EH (cell line): ENCODE measurements around the gene FURIN.
"Not testable (repeated sequence)": the region's sequence is repeated elsewhere in the genome, so short reads cannot be mapped to it uniquely, and the experiment has no call there.

Source experiments
- DNase-seq: peaks from one replicate; pipeline ENCODE4 v3.0.0-alpha.2; 2015; ENCODE audit warnings: low read depth

Gene FURIN

DNA sequence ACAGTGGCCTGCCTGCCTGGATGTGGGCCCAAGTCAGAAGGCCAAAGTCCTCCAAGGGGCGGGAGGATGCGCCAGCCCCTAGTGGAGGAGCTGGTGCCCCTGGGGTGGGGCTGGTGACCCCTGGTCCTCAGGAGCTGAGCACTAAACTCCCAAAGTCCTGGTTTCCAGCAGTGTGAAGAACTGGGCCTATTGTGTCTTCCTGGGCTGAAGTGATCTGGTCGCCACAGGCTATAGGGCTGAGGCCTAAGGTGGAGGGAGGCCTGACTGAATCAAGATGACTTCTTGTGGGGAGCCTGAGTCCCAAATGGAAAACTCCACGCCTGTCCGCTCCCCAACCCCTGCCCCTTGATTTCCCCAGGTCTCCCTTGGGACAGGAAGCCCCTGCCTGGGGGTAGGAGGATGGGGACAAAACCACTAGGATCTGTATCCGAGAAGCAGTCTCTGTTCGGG, 15.2 kb downstream of the FURIN start:
- DNase-seq = peak; percentile 20

DNA sequence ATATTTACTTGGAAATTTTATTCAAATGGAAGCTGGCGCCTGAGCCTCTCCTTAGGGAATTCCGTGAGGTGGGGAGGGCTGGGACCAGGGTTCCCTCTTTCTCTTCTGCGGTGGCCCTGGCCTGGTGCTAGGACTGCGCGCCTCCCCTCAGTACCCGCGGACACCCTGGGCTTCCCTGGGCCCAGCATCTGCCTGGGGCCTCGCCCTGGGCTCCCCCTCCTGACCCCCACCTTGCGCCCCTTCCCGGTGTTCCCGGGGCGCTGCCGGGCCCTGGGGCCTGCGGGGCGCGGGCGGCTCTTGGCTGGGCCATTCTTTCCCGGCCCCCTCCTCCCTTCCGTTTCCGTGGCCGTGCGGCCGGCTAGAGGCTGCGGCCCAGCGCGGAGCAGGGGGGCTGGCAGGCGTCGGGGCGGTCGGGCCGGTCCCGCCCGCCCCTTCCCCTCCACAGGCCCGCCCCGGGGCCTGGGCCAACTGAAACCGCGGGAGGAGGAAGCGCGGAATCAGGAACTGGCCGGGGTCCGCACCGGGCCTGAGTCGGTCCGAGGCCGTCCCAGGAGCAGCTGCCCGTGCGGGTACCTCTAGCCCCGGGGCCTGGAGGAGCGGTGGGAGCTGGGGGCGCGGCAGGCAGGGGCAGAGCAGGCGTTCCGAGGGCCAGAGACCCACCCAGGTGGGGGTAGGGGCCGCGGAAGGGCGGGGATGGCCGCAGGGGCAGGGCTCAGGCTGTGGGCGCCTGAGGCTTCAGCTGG, 15.8 kb downstream of the FURIN start, which contains the start of gene FES:
TSS of gene FES (plus strand) at position 529 of the 743 bp plus-strand sequence. CDS start 542 bp downstream, outside the sequence.
- peak; percentile 72 for DNase-seq

DNA sequence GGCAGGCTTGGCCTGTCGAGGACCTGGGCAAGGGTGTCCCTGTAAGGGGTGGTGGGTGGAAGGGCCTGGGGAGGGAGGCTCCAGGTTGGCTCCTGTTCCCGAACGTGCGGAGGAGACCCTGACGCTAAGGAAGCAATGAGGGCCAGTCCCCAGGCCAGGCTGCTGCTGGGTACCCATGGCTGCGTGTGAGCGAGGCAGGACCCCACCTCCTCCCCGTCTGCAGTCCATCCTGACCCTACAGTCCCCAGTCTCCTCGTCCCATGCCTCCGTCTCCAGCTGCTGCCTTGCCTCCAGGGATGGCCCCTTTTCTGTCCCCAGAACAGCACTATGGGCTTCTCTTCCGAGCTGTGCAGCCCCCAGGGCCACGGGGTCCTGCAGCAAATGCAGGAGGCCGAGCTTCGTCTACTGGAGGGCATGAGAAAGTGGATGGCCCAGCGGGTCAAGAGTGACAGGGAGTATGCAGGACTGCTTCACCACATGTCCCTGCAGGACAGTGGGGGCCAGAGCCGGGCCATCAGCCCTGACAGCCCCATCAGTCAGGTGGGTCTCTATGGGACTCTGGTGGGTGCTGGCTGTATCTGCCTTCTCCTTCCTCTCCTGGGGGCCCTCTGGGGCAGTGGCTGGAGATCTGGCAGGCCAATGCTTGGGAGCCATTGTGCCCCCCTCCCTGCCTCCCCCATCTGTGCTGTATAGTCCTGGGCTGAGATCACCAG, 16.5 kb downstream of the FURIN start:
- peak; percentile 4 for DNase-seq

DNA sequence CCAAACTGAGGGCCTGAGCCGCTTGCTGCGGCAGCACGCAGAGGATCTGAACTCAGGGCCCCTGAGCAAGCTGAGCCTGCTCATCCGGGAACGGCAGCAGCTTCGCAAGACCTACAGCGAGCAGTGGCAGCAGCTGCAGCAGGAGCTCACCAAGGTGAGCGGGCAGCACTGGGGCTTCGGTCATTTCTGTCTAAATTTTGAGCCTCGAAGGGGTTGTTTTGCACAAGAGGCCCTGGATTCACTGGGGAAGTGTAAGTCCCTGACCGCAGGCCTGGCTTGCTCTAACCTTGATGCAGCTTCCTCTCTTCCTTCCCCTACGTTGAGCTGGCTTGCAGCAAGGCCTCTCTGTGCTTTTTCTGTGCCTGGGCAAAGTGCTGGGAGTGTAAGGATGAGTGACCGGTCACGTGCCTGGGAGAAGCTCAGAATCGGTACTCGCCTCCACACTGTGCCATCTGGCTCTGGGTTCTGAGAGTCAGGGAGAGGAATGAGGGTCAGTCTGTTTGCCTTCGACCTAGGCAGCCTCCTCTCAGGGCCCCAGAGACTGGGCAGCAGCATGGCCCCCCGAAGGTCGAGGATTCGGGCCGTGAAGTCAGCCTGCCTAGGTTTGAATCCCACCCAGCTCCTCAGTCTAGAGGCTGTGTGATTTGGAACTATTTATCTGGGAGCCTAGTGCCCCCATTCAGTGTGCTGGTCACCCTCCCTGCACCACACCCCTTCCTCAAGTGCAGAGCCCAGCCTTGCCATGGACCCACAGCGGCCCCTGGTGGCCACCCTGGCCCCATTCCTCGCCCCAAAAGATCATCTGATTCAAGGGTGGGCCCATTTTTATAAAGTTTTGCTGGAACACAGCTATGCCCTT, 17.3 kb downstream of the FURIN start:
- peak; percentile 65 for DNase-seq

DNA sequence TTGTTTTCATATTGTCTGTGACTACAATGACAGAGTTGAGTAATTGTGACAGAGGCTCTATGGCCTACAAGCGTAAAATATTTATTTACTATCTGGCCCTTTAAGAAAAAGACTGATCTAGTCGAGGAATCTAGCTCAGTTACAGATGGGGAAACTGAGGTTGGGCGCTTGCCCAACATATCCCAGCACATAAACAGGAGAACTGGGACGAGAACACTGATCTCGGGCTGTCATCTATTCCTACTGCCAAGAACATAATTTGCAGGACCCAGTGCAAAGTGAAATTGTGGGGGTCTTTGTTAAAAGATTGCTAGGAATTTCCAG, 17.9 kb downstream of the FURIN start:
- DNase-seq = no peak

DNA sequence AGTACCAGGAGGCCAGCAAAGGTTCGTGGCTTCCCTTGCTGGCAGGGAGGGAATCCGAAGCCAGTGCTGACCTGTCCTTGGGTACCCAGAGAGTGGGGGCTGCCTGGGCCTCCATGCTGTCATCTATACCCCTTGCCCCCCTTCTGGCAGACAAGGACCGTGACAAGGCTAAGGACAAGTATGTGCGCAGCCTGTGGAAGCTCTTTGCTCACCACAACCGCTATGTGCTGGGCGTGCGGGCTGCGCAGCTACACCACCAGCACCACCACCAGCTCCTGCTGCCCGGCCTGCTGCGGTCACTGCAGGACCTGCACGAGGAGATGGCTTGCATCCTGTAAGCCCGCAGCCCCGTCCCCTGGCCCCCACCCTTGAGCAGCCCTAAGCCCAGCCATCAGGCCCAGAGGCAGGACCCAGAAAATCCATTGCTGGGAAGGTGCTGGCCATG, 18.7 kb downstream of the FURIN start:
- DNase-seq = no peak

DNA sequence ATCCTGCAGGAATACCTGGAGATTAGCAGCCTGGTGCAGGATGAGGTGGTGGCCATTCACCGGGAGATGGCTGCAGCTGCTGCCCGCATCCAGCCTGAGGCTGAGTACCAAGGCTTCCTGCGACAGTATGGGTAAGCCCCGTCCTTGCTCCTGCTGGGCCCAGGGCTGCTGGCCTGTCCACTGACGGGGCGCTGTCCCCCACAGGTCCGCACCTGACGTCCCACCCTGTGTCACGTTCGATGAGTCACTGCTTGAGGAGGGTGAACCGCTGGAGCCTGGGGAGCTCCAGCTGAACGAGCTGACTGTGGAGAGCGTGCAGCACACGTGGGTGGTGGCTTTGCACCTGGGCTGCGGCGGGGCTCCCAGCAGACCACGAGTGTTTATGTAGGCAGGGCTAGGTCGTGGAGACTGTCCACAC, 20.9 kb downstream of the FURIN start:
- no peak for DNase-seq

DNA sequence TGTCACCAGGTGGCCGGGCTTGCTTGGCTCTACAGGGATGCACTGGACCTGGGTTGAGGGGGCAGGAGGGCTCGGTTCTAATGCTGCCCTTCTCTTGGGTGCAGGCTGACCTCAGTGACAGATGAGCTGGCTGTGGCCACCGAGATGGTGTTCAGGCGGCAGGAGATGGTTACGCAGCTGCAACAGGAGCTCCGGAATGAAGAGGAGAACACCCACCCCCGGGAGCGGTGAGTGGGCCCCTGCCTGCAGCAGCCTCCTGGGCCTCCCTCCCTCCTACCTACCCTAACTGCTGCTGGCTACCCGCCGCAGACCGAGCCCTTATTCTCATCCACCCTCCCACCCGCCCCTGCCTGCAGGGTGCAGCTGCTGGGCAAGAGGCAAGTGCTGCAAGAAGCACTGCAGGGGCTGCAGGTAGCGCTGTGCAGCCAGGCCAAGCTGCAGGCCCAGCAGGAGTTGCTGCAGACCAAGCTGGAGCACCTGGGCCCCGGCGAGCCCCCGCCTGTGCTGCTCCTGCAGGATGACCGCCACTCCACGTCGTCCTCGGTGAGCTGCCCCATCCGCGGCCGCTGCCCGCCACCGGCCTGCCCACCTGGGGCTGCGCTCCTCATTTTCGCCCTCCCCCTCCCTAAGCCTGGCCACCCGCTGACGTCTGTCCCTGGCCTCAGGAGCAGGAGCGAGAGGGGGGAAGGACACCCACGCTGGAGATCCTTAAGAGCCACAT, 21.5 kb downstream of the FURIN start:
- DNase-seq = no peak

DNA sequence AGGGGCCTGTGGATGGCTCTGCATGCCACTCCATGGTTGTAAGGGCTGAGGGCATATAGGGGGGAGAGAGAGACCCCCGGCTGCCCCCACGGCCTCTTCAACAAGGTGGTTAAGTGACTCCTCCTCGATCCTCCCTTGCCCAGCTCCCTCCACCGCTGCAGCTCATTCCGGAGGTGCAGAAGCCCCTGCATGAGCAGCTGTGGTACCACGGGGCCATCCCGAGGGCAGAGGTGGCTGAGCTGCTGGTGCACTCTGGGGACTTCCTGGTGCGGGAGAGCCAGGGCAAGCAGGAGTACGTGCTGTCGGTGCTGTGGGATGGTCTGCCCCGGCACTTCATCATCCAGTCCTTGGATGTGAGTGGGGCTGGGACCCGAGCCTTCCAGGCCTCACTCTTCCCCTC, 22.5 kb downstream of the FURIN start:
- no peak for DNase-seq

DNA sequence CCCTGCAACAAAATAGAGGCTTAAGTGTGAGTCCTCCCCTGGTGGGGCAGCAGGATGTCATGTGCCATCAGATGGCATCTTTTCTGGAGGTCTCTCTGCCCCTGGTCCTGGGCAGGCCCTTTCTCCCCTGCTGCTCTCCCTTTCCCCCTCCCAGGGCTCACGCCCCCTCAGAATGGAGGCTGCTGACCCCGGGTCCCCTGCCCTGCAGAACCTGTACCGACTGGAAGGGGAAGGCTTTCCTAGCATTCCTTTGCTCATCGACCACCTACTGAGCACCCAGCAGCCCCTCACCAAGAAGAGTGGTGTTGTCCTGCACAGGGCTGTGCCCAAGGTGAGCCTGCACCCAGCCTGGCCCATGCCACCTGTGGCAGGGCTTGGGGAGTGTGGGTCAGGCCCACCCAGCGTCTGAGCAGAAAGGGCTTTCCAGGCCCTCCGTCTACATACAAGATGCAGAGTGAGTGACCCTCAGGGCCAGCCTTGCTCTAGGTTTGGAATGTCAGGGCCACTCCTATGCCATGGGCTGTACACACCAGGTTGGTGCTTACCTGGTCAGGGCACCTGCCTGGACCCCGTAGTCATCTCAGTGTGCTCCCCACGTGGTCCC, 23.1 kb downstream of the FURIN start:
- DNase-seq = no peak

DNA sequence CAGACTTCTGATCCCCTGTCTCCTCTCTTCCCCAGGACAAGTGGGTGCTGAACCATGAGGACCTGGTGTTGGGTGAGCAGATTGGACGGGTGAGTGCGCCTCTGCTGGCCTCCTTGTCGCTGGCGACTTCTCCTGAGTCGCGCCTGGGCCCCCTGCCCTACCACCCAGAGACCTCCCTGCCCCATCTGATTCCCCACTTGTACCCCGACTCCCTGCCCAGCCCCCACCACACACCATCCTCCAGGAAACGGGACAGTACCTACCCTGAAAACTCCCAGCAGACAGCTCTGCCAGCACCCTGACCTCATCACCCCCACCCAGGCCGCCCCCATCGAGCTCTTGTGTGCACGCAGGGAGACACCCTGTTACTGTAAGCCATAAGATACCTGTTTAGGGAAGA, 23.6 kb downstream of the FURIN start:
- no peak for DNase-seq

DNA sequence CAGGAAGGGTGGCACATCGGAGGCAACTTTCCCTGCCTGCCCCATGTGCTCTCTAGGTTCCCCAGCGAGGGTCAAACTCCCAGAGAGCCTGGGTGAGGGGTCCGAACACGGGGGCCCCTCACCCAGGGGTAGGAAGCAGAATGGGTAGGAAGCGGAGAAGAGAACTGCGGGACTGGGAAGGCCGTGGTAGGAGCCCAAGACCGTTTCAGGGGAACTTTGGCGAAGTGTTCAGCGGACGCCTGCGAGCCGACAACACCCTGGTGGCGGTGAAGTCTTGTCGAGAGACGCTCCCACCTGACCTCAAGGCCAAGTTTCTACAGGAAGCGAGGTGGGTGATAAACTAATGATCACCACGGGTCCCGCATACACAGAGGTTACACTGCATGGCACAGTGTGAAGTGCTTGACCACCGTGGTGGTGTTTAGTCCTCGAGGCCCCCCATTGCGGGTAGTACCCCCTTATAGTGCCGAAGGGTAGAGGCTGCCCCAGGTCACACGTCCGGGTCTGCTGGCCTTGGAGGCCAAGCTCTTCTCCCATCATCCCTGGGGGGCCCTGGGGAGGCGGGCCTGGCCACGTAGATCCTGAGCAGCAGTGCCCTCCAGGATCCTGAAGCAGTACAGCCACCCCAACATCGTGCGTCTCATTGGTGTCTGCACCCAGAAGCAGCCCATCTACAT, 24.2 kb downstream of the FURIN start:
- DNase-seq = no peak

DNA sequence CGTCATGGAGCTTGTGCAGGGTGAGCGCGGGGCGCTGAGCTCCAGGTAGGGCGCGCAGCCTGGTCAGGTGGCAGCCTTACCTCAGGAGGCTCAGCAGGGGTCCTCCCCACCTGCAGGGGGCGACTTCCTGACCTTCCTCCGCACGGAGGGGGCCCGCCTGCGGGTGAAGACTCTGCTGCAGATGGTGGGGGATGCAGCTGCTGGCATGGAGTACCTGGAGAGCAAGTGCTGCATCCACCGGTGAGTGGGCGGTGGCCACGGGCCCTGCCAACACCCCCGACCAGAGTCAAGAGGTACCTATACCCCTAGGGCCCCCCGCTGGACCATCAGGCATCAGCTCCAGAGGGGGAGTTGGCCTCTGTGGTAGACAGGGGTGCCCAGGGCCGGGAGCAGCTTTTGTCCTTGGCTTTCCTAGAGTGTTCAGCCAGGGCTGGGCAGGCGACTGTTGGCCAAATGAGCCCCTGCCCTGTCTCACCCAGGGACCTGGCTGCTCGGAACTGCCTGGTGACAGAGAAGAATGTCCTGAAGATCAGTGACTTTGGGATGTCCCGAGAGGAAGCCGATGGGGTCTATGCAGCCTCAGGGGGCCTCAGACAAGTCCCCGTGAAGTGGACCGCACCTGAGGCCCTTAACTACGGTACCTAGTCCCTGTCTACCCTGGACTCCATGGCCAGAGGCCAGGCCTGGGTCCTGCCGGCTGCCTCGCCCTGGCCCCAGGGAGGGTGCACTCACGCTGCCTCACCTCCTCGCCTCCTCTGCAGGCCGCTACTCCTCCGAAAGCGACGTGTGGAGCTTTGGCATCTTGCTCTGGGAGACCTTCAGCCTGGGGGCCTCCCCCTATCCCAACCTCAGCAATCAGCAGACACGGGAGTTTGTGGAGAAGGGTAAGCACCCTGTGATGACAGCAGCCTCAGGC, 25.0 kb downstream of the FURIN start:
- DNase-seq = no peak

DNA sequence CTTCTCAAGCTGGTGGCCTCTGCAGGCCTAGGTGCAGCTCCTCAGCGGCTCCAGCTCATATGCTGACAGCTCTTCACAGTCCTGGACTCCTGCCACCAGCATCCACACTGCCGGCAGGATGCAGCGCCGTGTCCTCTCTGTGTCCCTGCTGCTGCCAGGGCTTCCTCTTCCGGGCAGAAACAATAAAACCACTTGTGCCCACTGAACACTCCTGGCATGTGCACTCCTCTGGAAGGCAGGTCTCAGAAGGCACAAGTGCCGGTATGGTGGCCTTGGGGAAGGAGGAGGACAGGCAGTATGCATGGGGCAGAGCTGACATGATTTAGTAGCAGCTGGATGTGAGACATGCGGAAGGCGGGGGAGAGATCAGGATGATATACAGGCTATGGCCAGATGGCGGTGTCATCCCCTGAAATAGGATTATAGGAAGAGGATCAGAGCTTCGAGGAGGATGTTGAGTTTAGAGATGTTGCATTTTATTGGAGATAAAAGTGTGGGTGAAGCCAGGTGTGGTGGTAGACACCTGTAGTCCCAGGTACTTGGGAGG, 27.3 kb downstream of the FURIN start:
- DNase-seq = peak; percentile 20

DNA sequence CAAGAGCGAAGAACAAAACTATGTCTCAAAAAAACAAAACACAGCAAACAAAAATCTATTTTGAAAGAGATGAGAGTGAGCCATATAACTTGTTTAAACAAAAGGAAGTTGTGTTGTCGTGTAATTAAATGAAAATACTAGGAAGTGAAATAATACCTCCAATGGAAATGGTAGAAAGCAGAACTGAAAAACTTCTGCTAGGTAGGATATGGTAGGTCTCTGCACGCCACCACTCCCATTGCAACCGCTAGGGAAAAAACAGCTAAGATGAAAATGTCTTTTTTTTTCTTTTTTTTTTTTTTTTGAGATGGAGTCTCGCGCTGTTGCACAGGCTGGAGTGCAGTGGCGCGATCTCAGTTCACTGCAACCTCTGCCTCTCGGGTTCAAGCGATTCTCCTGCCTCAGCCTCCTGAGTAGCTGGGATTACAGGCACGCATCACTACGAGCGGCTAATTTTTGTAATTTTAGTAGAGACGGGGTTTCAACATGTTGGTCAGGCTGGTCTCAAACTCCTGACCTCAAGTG, 28.8 kb downstream of the FURIN start:
- not testable (repeated sequence) for DNase-seq

DNA sequence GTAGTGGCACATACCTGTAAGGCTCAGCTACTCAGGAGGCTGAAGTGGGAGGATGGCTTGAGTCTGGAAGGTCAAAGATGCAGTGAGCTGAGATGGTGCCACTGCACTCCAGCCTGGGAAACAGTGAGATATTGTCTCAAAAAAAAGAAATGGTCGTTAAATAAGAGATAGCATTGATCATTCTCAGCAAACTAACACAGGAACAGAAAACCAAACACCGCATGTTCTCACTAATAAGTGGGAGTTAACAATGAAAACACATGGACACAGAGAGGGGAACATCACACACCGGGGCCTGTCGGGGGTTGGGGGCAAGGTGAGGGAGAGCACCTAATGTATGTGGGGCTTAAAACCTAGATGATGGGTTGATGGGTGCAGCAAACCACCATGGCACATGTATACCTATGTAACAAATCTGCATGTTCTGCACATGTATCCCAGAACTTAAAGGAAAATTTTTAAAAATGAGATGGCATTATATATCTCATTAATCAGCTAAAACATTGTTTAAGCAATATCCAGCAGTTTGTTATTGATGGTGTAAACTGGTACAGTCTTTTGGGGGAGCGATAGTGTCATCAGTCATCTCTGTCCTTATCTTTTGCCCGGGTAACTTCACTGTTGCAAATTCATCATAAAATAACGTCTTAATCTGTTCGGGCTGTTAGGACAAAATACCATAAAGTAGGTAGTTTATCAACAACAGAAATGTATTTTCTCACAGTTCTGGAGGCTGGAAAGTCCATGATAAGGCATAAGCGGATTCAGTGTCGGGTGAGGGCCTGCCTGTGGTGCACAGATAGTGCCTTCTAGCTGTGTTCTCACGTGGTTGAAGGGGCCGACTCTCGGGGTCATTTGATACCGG, 33.0 kb downstream of the FURIN start:
- peak; percentile 11 for DNase-seq

DNA sequence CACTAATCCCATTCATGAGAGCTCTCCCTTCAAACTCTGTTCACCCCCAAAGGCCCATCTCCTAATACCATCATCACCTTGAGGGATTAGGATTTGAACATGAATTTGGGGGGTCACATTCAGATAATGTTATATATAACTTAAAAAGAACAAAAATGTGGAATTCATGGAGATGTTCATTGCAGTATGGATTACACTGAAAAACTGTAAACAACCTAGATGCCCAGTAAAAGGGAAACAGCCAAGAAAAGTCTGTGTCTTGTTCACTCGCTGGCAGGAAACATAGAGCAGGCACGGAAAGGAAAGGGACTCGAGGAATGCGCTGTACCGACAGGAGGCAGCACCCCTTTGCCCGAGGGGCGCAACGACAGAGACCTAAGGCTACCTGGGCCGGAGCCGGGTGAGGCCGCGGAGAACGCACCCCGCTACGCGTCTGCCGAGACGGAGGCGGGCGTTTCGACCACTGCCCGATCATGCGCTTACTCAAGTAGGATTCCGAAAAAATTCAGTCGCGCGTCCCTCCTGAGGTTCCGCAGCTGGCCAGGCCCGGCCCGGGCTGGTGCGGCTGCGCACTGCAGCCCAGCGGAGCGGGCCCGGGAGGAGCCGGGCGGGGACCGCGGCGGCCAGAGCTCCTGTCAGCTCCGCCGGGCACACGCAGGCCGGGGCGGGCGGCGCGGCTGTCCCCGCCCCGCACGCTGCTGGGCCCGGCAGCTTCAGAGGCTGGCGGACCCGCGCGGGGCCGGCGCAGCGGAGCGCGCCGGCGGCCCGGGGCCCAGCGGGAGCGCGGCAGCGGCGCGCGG, 33.9 kb downstream of the FURIN start:
- DNase-seq = peak; percentile 87
